ENCODE results near the gene LY9. TPM values are rescaled to one million over a fixed set of nuclear protein-coding genes. Genes with fewer than 3 reads are reported as not detected.

Gene LY9
- total and polyA plus RNA-seq, 2 donors from 2014 or later = 0.41 to 3.5 TPM

DNA sequence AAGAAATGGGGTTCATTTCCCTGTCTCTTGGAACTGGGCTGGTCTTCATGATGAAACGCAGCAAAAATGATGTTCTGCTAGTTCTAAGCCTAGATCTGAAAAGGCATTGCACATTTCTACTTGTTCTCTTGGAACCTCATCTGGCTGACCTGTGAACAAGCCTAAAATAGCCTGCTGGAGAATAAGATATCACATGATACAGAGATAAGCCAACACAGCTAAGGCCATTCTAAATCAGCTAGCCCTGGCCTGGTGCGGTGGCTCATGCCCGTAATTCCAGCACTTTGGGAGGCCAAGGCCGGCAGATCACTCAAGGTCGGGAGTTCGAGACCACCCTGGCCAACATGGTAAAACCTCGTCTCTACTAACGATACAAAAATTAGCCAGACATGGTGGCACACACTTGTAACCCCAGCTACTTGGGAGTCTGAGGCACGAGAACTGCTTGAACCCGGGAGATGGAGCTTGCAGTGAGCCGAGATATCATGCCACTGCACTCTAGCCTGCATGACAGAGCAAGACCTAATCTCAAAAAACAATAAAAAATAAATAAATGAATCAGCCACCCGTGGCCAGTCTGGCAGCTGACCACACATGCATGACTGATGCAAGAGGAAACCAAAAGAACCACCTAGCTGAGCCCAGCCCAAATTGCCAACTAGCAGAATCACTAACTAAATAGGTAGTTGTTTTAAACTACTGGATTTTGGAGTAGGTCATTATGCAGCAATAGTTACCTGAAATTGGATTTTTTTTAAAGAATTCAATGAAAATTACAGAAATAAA lies 48.7 kb downstream of the LY9 start:
- FAIRE-seq (no peak), DNase-seq (no peak)
- Histone ChIP-seq H3K9ac (ENCODE audit: low read length in 3 of 3) (no peak overlapping the region), H3K27ac (ENCODE audit: low read depth in 2 of 2, low read length in 2 of 2) (no peak overlapping the region), H3K9me3 (ENCODE audit: control insufficient read depth in 2 of 3, insufficient read depth in 1 of 3, low read length in 3 of 3) (no peaks in the 10 kb centered on the region), H3K4me3 (ENCODE audit: low read length in 3 of 3) (no peak overlapping the region), H3K4me1 (ENCODE audit: control insufficient read depth in 2 of 3, insufficient read depth in 2 of 3, low read depth in 1 of 3, low read length in 3 of 3) (no peaks in the 10 kb centered on the region), H3K27me3 (ENCODE audit: control insufficient read depth, insufficient read depth, low read length) (no peaks in the 10 kb centered on the region), H3K36me3 (ENCODE audit: control insufficient read depth in 2 of 3, insufficient read depth in 3 of 3, low read length in 3 of 3) (no peaks in the 10 kb centered on the region)
- intact Hi-C loops (cut with DNase I) = no loop called here
- TF ChIP-seq, protein P1, sequence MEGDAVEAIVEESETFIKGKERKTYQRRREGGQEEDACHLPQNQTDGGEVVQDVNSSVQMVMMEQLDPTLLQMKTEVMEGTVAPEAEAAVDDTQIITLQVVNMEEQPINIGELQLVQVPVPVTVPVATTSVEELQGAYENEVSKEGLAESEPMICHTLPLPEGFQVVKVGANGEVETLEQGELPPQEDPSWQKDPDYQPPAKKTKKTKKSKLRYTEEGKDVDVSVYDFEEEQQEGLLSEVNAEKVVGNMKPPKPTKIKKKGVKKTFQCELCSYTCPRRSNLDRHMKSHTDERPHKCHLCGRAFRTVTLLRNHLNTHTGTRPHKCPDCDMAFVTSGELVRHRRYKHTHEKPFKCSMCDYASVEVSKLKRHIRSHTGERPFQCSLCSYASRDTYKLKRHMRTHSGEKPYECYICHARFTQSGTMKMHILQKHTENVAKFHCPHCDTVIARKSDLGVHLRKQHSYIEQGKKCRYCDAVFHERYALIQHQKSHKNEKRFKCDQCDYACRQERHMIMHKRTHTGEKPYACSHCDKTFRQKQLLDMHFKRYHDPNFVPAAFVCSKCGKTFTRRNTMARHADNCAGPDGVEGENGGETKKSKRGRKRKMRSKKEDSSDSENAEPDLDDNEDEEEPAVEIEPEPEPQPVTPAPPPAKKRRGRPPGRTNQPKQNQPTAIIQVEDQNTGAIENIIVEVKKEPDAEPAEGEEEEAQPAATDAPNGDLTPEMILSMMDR (IDR thresholded peaks at IDR 0.05; ENCODE audit: borderline replicate concordance, extremely low read depth, insufficient read depth) = no peak

DNA sequence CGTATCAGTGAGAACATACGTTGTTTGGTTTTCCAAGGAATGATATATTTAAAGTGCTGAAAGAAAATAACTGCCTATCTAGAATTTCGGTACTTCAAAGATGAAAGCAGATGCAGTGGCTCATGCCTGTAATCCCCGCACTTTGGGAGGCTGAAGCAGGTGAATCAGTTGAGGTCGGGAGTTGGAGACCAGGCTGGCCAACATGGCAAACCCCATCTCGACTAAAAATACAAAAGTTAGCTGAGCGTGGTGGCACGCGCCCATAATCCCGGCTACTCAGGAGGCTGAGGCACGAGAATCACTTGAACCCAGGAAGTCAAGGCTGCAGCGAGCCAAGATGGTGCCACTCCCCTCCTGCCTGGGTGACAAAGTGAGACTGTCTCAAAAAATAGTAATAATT lies 50.3 kb downstream of the LY9 start:
- no peaks in the 10 kb centered on the region for H3K36me3 ChIP-seq (ENCODE audit: control insufficient read depth in 2 of 3, insufficient read depth in 3 of 3, low read length in 3 of 3)
- no peak overlapping the region for H3K9ac ChIP-seq (ENCODE audit: low read length in 3 of 3)
- intact Hi-C loops (cut with DNase I) = no loop called here
- no peaks in the 10 kb centered on the region for H3K4me1 ChIP-seq (ENCODE audit: control insufficient read depth in 2 of 3, insufficient read depth in 2 of 3, low read depth in 1 of 3, low read length in 3 of 3)
- TF ChIP-seq, protein P1 (IDR thresholded peaks at IDR 0.05; ENCODE audit: borderline replicate concordance, extremely low read depth, insufficient read depth) = no peak
- DNase-seq (peak in 1 of 5 donors; percentile 3), FAIRE-seq (no peak)
- H3K27ac ChIP-seq (ENCODE audit: low read depth in 2 of 2, low read length in 2 of 2) = no peak overlapping the region
- H3K4me3 ChIP-seq (ENCODE audit: low read length in 3 of 3) = no peak overlapping the region
- no peaks in the 10 kb centered on the region for H3K27me3 ChIP-seq (ENCODE audit: control insufficient read depth, insufficient read depth, low read length)
- no peaks in the 10 kb centered on the region for H3K9me3 ChIP-seq (ENCODE audit: control insufficient read depth in 2 of 3, insufficient read depth in 1 of 3, low read length in 3 of 3)

DNA sequence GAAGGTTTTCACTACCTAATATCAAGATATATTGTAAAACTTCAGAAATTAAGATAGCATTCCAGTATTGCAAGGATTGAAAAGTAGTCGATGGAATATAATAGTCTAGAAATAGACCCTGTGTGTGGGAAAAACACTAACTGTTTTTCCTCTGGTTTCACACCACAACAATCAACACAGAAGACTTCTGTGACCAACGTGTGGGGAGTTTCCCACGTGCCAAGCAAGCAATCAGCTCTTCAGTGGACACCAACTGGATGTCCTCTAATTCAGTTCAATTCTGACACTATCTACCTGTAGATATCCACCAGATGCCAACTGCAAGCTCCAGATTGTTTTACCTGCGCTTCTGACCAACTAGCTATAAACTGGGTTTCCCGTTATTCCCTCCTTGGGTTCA lies 54.6 kb downstream of the LY9 start:
- no peak overlapping the region for H3K4me3 ChIP-seq (ENCODE audit: low read length in 3 of 3)
- DNase-seq = no peak
- FAIRE-seq = no peak
- intact Hi-C loops (cut with DNase I) = no loop called here
- H3K27me3 ChIP-seq (ENCODE audit: control insufficient read depth, insufficient read depth, low read length) = no peaks in the 10 kb centered on the region
- H3K27ac ChIP-seq (ENCODE audit: low read depth in 2 of 2, low read length in 2 of 2) = no peak overlapping the region
- no peaks in the 10 kb centered on the region for H3K36me3 ChIP-seq (ENCODE audit: control insufficient read depth in 2 of 3, insufficient read depth in 3 of 3, low read length in 3 of 3)
- no peak overlapping the region for H3K9ac ChIP-seq (ENCODE audit: low read length in 3 of 3)
- H3K9me3 ChIP-seq (ENCODE audit: control insufficient read depth in 2 of 3, insufficient read depth in 1 of 3, low read length in 3 of 3) = no peaks in the 10 kb centered on the region
- TF ChIP-seq, protein P1 (IDR thresholded peaks at IDR 0.05; ENCODE audit: borderline replicate concordance, extremely low read depth, insufficient read depth) = no peak
- no peaks in the 10 kb centered on the region for H3K4me1 ChIP-seq (ENCODE audit: control insufficient read depth in 2 of 3, insufficient read depth in 2 of 3, low read depth in 1 of 3, low read length in 3 of 3)
